OCI-LY7 (cell line): ENCODE data around the gene GP5.

Source experiments
- CTCF ChIP-seq: fragments of 200-600 bp; sonication (generic); conservative IDR thresholded peaks from 2 replicates; pipeline ENCODE4 v1.5.1; 2014; ENCODE audit warnings: mild to moderate bottlenecking, antibody characterized with exemption, low read length, moderate library complexity, mixed read lengths
- EZH2phosphoT487 ChIP-seq: fragments of 200-600 bp; sonication (generic); IDR thresholded peaks from 2 replicates; pipeline ENCODE4 v1.6.1; 2018; ENCODE audit warnings: low read depth, borderline replicate concordance, mild to moderate bottlenecking, mixed run types, antibody characterized with exemption, low read length, moderate library complexity, mixed read lengths

- no peak for TF ChIP-seq EZH2phosphoT487
- TF ChIP-seq CTCF: no peak
These were observed 18.7 kb downstream of the GP5 start for GRCh38 chr3:194380326-194380725.
